HEK293 (cell line): Measurements from ENCODE around the gene C11orf54.

ENCODE experiments used
- CTCF ChIA-PET: fragments of 350-600 bp; formaldehyde crosslinking; extraction: SDS; loops from one replicate; lab custom pipeline; 2021; ENCODE audit warnings: antibody characterized with exemption; lab: Yijun Ruan, JAX
- POLR2A ChIA-PET: fragments of 300-600 bp; formaldehyde crosslinking; extraction: SDS; loops from one replicate; lab custom pipeline; 2020; ENCODE audit warnings: antibody characterized with exemption, inconsistent platforms; lab: Yijun Ruan, JAX
- H3K27ac ChIP-seq: fragments of 200-500 bp; sonication (Bioruptor generic); 2 replicates; pipeline ENCODE4 v1.5.1; 2014; ENCODE audit warnings: low read depth, low read length, control low read depth, inconsistent platforms; ENCODE audit errors: extremely low read depth
- H3K36me3 ChIP-seq, 2 experiments: fragments of 200-500 bp in 1 of 2; sonication (Bioruptor generic) in 1 of 2; 1 replicate in 1 of 2; 2 replicates in 1 of 2; pipeline ENCODE4 v1.5.1; 2014 to 2017; ENCODE audit warnings: inconsistent platforms in 2 of 2, low read length in 2 of 2; ENCODE audit not compliant: control insufficient read depth in 2 of 2, insufficient read depth in 1 of 2
- H3K4me1 ChIP-seq: fragments of 200-500 bp; sonication (Bioruptor generic); 2 replicates; pipeline ENCODE4 v1.5.1; 2014; ENCODE audit warnings: mild to moderate bottlenecking, low read length, inconsistent platforms; ENCODE audit not compliant: control insufficient read depth, insufficient read depth
- H3K4me3 ChIP-seq: 2 replicates; pipeline ENCODE4 v1.5.1; 2011; ENCODE audit warnings: low read depth, mild to moderate bottlenecking, control low read depth, low read length, moderate library complexity
- H3K9me3 ChIP-seq: fragments of 200-500 bp; sonication (Bioruptor generic); 2 replicates; pipeline ENCODE4 v1.5.1; 2014; ENCODE audit warnings: low read depth, low read length, inconsistent platforms; ENCODE audit not compliant: control insufficient read depth, insufficient read depth
- AEBP2 ChIP-seq: fragments of 450-650 bp; formaldehyde crosslinking; IDR thresholded peaks from 2 replicates; pipeline ENCODE4 v1.5.1; 2016; ENCODE audit warnings: missing biosample characterization, missing genetic modification characterization, borderline replicate concordance
- PRDM1 ChIP-seq: fragments of 450-650 bp; formaldehyde crosslinking; IDR thresholded peaks from 2 replicates; pipeline ENCODE4; 2016; ENCODE audit warnings: missing biosample characterization, missing genetic modification characterization
- PRDM2 ChIP-seq: fragments of 450-650 bp; formaldehyde crosslinking; IDR thresholded peaks from 2 replicates; pipeline ENCODE4 v1.5.1; 2016; ENCODE audit warnings: missing biosample characterization, missing genetic modification characterization, borderline replicate concordance
- SP3 ChIP-seq: fragments of 450-650 bp; formaldehyde crosslinking; IDR thresholded peaks from 2 replicates; pipeline ENCODE4 v1.5.1; 2016; ENCODE audit warnings: missing biosample characterization, missing genetic modification characterization
- ZBTB6 ChIP-seq: fragments of 450-650 bp; formaldehyde crosslinking; IDR thresholded peaks from 2 replicates; pipeline ENCODE4 v1.5.1; 2017; ENCODE audit warnings: missing biosample characterization, missing genetic modification characterization
- ZFP37 ChIP-seq: fragments of 450-650 bp; formaldehyde crosslinking; IDR thresholded peaks from 2 replicates; pipeline ENCODE4 v1.5.1; 2016; ENCODE audit warnings: missing biosample characterization, missing genetic modification characterization
- ZNF114 ChIP-seq: fragments of 450-650 bp; formaldehyde crosslinking; IDR thresholded peaks from 2 replicates; pipeline ENCODE4 v1.5.0; 2017; ENCODE audit warnings: missing biosample characterization, missing genetic modification characterization
- ZNF2 ChIP-seq: fragments of 450-650 bp; formaldehyde crosslinking; IDR thresholded peaks from 2 replicates; pipeline ENCODE4 v1.5.1; 2016; ENCODE audit warnings: missing biosample characterization, missing genetic modification characterization
- ZNF629 ChIP-seq: fragments of 450-650 bp; formaldehyde crosslinking; IDR thresholded peaks from 2 replicates; pipeline ENCODE4 v1.5.1; 2017; ENCODE audit warnings: missing biosample characterization, missing genetic modification characterization

C11orf54 gene

GRCh38 chr11:93784145-93784934, 42.9 kb downstream of the C11orf54 start, which contains the start of gene MED17 (continued):
- TF ChIP-seq PRDM2 (tag by site-specific recombination) (0 out of 2 replicates have a peak, but pooled peaks have one; percentile 48), ZFP37 (tag by site-specific recombination) (peak; percentile 72), SP3 (tag by site-specific recombination) (peak; percentile 55), ZNF2 (tag by site-specific recombination) (peak; percentile 64; the same call in 1 of the 2 replicates), ZBTB6 (tag by site-specific recombination) (peak; percentile 89)

- POLR2A ChIA-PET, result interaction anchor here (1.6 kb wide), 1 partner anchor 12 kb away, joined by 6 read pairs; no protein-coding TSS in a partner anchor
- no peaks in the 10 kb centered on the region for H3K9me3 ChIP-seq
- peak overlapping the region; percentile 79; the same call in 1 of the 2 replicates for H3K27ac ChIP-seq
- peaks cover 12 to 34% of the 10 kb centered on the region in 2 experiments for H3K36me3 ChIP-seq
- TF ChIP-seq ZNF114 (tag by site-specific recombination), result no peak
- peak; percentile 4; the same call in 1 of the 2 replicates for TF ChIP-seq ZNF629
- H3K4me1 ChIP-seq, result no peaks in the 10 kb centered on the region
- CTCF ChIA-PET, result interaction anchor here (0.7 kb wide), 1 partner anchor 104 kb away, joined by 4 read pairs; no protein-coding TSS in a partner anchor
- peak overlapping the region; percentile 98 for H3K4me3 ChIP-seq
Observed at GRCh38 chr11:93784935-93785360, 43.5 kb downstream of the C11orf54 start.

GRCh38 chr11:93791493-93791892, 50.0 kb downstream of the C11orf54 start:
- no peaks in the 10 kb centered on the region for H3K9me3 ChIP-seq
- H3K4me1 ChIP-seq, result no peaks in the 10 kb centered on the region
- no peak overlapping the region for H3K4me3 ChIP-seq
- peaks cover 60 to 90% of the 10 kb centered on the region in 2 experiments for H3K36me3 ChIP-seq
- TF ChIP-seq AEBP2 (tag by site-specific recombination), result no peak
- TF ChIP-seq PRDM1 (tag by site-specific recombination), result 0 out of 2 replicates have a peak, but pooled peaks have one; percentile 16
- ChIA-PET CTCF (no interaction called here), POLR2A (interaction anchor here (1.3 kb wide), 1 partner anchor 50 kb away, joined by 5 read pairs; the partner anchor contains the start of genes C11orf54 and TAF1D)
- H3K27ac ChIP-seq, result no peak overlapping the region
